ENCODE data around the gene BLVRB. TPM values are rescaled to one million over a fixed set of nuclear protein-coding genes. Genes with fewer than 3 reads are reported as not detected.
A peak's percentile ranks its signal among the peaks of the same experiment; 100 is the strongest.

BLVRB gene
- total and polyA plus RNA-seq, 9 of the 15 experiments (the other 6 are each of a cell fraction or from before 2014, with no cell fraction given): 81.1 to 749 (median 331) TPM

DNA sequence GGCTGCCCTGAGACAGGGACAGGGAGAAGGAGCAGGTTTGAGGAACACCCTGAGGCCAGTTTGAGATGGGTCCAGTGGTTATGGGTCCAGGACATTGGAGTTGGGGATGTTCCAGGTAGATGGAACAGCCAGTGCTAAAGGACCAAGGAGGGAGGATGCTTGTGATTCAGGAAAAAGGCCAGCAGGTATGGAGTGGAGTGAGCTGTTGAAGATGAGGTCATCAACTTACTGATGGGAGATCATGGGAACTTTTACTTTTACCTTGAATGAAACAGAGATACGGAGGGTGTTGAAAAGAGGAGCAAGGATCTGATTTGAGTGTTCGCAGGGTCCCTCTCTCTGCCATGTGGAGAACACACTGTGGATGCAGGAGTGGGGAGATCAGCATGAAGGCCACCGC, 26.7 kb upstream of the BLVRB start:
- no TSS peak for BruUV-seq (replicated peaks)
- WGBS (ENCODE audit: insufficient coverage, low coverage, missing lambda C conversion rate): 41% methylated on average over 3 of the region's 3 CpGs
- DNase-seq (ENCODE audit: extremely low read depth in 1 of 4, low spot score in 3 of 4): no peak
- Histone ChIP-seq H3K79me2 (ENCODE audit: control insufficient read depth, insufficient read depth, low read length) (no peaks in the 10 kb centered on the region), H3K4me2 (ENCODE audit: insufficient read depth, low read length) (no peak overlapping the region), H3K9me1 (ENCODE audit: control insufficient read depth, insufficient read depth, low read length) (peaks cover 3% of the 10 kb centered on the region), H3K4me1 (replicated peaks in 1 of 2; ENCODE audit: control insufficient read depth in 2 of 2, insufficient read depth in 2 of 2, low read length in 2 of 2) (peaks cover 4 to 25% of the 10 kb centered on the region in 2 experiments), H2AFZ (ENCODE audit: low read depth, low read length) (no peak overlapping the region), H3K27me3 (ENCODE audit: control insufficient read depth in 2 of 2, insufficient read depth in 2 of 2, low read length in 2 of 2) (no peaks in the 10 kb centered on the region), H3K27ac (ENCODE audit: extremely low read depth, low read depth, low read length) (no peak overlapping the region), H4K20me1 (replicated peaks; ENCODE audit: control insufficient read depth, insufficient read depth, low read length) (no peaks in the 10 kb centered on the region), H3K36me3 (ENCODE audit: control insufficient read depth, insufficient read depth, low read length) (no peaks in the 10 kb centered on the region), H3K9ac (ENCODE audit: insufficient read depth in 1 of 2, low read depth in 2 of 2, low read length in 2 of 2) (peak overlapping the region in 1 of 2 experiments; percentile 7; a peak in 1 of 4 replicates), H3K4me3 (no peak overlapping the region), H3K9me3 (replicated peaks; ENCODE audit: control insufficient read depth, insufficient read depth, low read depth, low read length) (no peaks in the 10 kb centered on the region)
- ChIA-PET POLR2A (interaction anchor here (0.7 to 0.8 kb wide), 2 partner anchors 14 to 103 kb away, joined by 3 read pairs; no protein-coding TSS in a partner anchor), CTCF (ENCODE audit: low intra/inter-chr PET ratio) (no interaction called here)
- FAIRE-seq: no peak
- in situ Hi-C loops (cut with MboI) (no loop called here), intact Hi-C loops (cut with micrococcal nuclease) (no loop called here)
- no peak for TF ChIP-seq KAT7 (CRISPR knock-in tag; IDR thresholded peaks at IDR 0.05; ENCODE audit: borderline replicate concordance)
- TF ChIP-seq CBX5 (IDR thresholded peaks at IDR 0.05; ENCODE audit: borderline replicate concordance, low read depth): no peak
- TF ChIP-seq ATF7 (IDR thresholded peaks at IDR 0.05): peak; percentile 31; the same call in 1 of the 2 replicates
- TF ChIP-seq ZNF174 (CRISPR knock-in tag; IDR thresholded peaks at IDR 0.05): no peak
- 0 out of 2 replicates have a peak, but pooled peaks have one; percentile 9 for TF ChIP-seq JUND (IDR thresholded peaks at IDR 0.05; ENCODE audit: borderline replicate concordance, low read depth, low read length)
- no peak; the same call in 2 of the 3 replicates for TF ChIP-seq JUND (tag; IDR thresholded peaks at IDR 0.05; ENCODE audit: borderline replicate concordance, low read depth, low read length)
- TF ChIP-seq ZNF76 (CRISPR knock-in tag; IDR thresholded peaks at IDR 0.05; ENCODE audit: borderline replicate concordance): no peak
- TF ChIP-seq ZNF184 (CRISPR knock-in tag; IDR thresholded peaks at IDR 0.05): no peak
- TF ChIP-seq, protein P1, sequence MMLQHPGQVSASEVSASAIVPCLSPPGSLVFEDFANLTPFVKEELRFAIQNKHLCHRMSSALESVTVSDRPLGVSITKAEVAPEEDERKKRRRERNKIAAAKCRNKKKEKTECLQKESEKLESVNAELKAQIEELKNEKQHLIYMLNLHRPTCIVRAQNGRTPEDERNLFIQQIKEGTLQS (IDR thresholded peaks at IDR 0.05): peak; percentile 65
- TF ChIP-seq, protein P1 (CRISPR knock-in tag; conservative IDR thresholded peaks at IDR 0.05): no peak
- ATAC-seq: no peak

Measured in K562 (cell line).